ENCODE results near the gene CR1. TPM values are rescaled to one million over a fixed set of nuclear protein-coding genes. Genes with fewer than 3 reads are reported as not detected.

CR1 gene
- total RNA-seq, 1 donor from 2014 or later: not detected

- no peaks in the 10 kb centered on the region for H3K36me3 ChIP-seq
Observed at GRCh38 chr1:207514890-207515289, 18.9 kb downstream of the CR1 start.

GRCh38 chr1:207516729-207517128 is 20.8 kb downstream of the CR1 start:
- Histone ChIP-seq H3K79me2 (ENCODE audit: low read depth) (no peaks in the 10 kb centered on the region), H2AFZ (replicated peaks) (no peak overlapping the region), H3K4me3 (no peak overlapping the region), H3K4me2 (no peak overlapping the region), H3K36me3 (no peaks in the 10 kb centered on the region), H3K9ac (no peak overlapping the region), H3K27ac (no peak overlapping the region), H3K9me3 (ENCODE audit: low read depth) (peaks cover 5% of the 10 kb centered on the region), H3K4me1 (no peaks in the 10 kb centered on the region), H3F3A (ENCODE audit: low read depth) (no peaks in the 10 kb centered on the region), H4K20me1 (ENCODE audit: low read depth) (no peaks in the 10 kb centered on the region), H3K27me3 (no peaks in the 10 kb centered on the region)
- no peak for DNase-seq (ENCODE audit: low spot score)
- H3K36me3 Mint-ChIP-seq: no peaks in the 10 kb centered on the region
- no peak overlapping the region for H3K4me3 Mint-ChIP-seq
- no peaks in the 10 kb centered on the region for H3K4me1 Mint-ChIP-seq
- peaks cover 2% of the 10 kb centered on the region for H3K27me3 Mint-ChIP-seq (ENCODE audit: insufficient read depth, low read depth)
- H3K9me3 Mint-ChIP-seq: peaks cover 4% of the 10 kb centered on the region
- no peak overlapping the region for H3K27ac Mint-ChIP-seq
- no peak for TF ChIP-seq EZH2 (IDR thresholded peaks at IDR 0.05)
- no peak for TF ChIP-seq EZH2phosphoT487 (IDR thresholded peaks at IDR 0.05)
- TF ChIP-seq CTCF (IDR thresholded peaks at IDR 0.05): no peak

More at GRCh38 chr1:207514890-207515289, 18.9 kb downstream of the CR1 start:
- Histone ChIP-seq H3K9ac (no peak overlapping the region), H3K4me3 (no peak overlapping the region), H3K4me2 (no peak overlapping the region), H3K27ac (no peak overlapping the region), H3K9me3 (ENCODE audit: low read depth) (peaks cover 5% of the 10 kb centered on the region), H4K20me1 (ENCODE audit: low read depth) (no peaks in the 10 kb centered on the region), H3K4me1 (no peaks in the 10 kb centered on the region), H2AFZ (replicated peaks) (no peak overlapping the region), H3F3A (ENCODE audit: low read depth) (no peaks in the 10 kb centered on the region), H3K27me3 (no peaks in the 10 kb centered on the region), H3K79me2 (ENCODE audit: low read depth) (no peaks in the 10 kb centered on the region)
- Mint-ChIP-seq H3K27me3 (ENCODE audit: insufficient read depth, low read depth) (no peaks in the 10 kb centered on the region), H3K36me3 (no peaks in the 10 kb centered on the region), H3K4me1 (no peaks in the 10 kb centered on the region), H3K27ac (no peak overlapping the region), H3K4me3 (no peak overlapping the region), H3K9me3 (peaks cover 4% of the 10 kb centered on the region)
- DNase-seq (ENCODE audit: low spot score): no peak
- TF ChIP-seq EZH2phosphoT487 (IDR thresholded peaks at IDR 0.05): no peak
- no peak for TF ChIP-seq CTCF (IDR thresholded peaks at IDR 0.05)
- no peak for TF ChIP-seq EZH2 (IDR thresholded peaks at IDR 0.05)

DNA sequence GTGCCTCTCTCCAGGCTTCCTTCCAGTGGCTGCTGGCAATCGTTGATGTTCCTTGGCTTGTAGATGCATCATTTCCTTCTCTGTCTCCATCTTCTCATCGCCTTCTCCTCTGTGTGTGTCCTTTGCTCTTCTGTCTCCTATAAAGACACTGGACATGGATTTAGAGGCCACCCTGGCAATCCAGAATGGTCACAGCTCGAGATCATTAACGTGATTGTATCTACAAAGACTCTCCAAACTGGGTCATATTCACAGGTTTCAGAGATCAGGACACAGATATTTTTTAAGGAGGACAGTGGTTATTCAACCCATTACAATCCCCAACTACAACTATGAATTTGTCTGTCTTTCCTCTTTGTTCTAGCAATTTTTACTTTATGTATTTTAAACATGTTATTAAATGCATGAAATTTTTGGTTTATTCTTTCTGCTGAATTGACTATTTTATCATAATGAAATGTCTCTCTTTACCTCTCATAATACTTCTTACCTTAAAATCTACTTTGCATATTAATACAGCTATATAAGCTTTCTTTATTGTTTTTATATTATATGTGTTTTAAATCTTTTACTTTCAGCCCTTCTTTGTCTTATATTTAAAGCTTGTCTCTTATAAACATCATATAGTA is 22.8 kb downstream of the CR1 start:
- Histone ChIP-seq H3K79me2 (ENCODE audit: low read depth) (no peaks in the 10 kb centered on the region), H3K4me2 (no peak overlapping the region), H3K4me3 (no peak overlapping the region), H3K27ac (no peak overlapping the region), H3K9me3 (ENCODE audit: low read depth) (peaks cover 5% of the 10 kb centered on the region), H2AFZ (replicated peaks) (no peak overlapping the region), H3K4me1 (no peaks in the 10 kb centered on the region), H3K36me3 (no peaks in the 10 kb centered on the region), H3K9ac (no peak overlapping the region), H3F3A (ENCODE audit: low read depth) (no peaks in the 10 kb centered on the region), H4K20me1 (ENCODE audit: low read depth) (no peaks in the 10 kb centered on the region), H3K27me3 (no peaks in the 10 kb centered on the region)
- Mint-ChIP-seq H3K4me3 (no peak overlapping the region), H3K4me1 (no peaks in the 10 kb centered on the region), H3K27ac (no peak overlapping the region), H3K9me3 (peaks cover 4% of the 10 kb centered on the region), H3K36me3 (no peaks in the 10 kb centered on the region), H3K27me3 (ENCODE audit: insufficient read depth, low read depth) (peaks cover 2% of the 10 kb centered on the region)
- TF ChIP-seq EZH2 (IDR thresholded peaks at IDR 0.05) (no peak), EZH2phosphoT487 (IDR thresholded peaks at IDR 0.05) (no peak), CTCF (IDR thresholded peaks at IDR 0.05) (no peak)
- no peak for DNase-seq (ENCODE audit: low spot score)

Measured in neural progenitor cell (in vitro differentiated cells).